Forelimb muscle (tissue), 1 donor: ENCODE results near the gene PTF1A. TPM values are rescaled to one million over a fixed set of nuclear protein-coding genes. Genes with fewer than 3 reads are reported as not detected.

Experiments
- DNase-seq: peaks from one replicate; pipeline ENCODE4 v3.0.0-alpha.2; 2013; ENCODE audit warnings: low read depth
- polyA plus RNA-seq: library from polyadenylated mRNA; unstranded; fragments of 120-200 nt; gene quantifications from one replicate; pipeline ENCODE4 v1.2.1, GENCODE V29; 2013; ENCODE audit not compliant: insufficient read length

Gene PTF1A
- polyA plus RNA-seq, 1 donor = not detected

- no peak for DNase-seq
Measured at GRCh38 chr10:23187155-23187554, 5.0 kb upstream of the PTF1A start.

GRCh38 chr10:23189024-23189423, 3.1 kb upstream of the PTF1A start:
- no peak for DNase-seq

- no peak for DNase-seq
Measured at GRCh38 chr10:23190872-23191763, 994 bp upstream of the PTF1A start.

- no peak for DNase-seq
Measured at GRCh38 chr10:23192712-23193434, 761 bp downstream of the PTF1A start.

- no peak for DNase-seq
Measured at GRCh38 chr10:23193435-23194074, 1.4 kb downstream of the PTF1A start.

GRCh38 chr10:23194471-23194965, 2.4 kb downstream of the PTF1A start:
- no peak for DNase-seq

- no peak for DNase-seq
Measured at GRCh38 chr10:23194966-23195845, 3.1 kb downstream of the PTF1A start.

- no peak for DNase-seq
Measured at GRCh38 chr10:23195846-23196600, 3.9 kb downstream of the PTF1A start.

GRCh38 chr10:23196915-23197314, 4.8 kb downstream of the PTF1A start:
- no peak for DNase-seq

- DNase-seq = no peak
Measured at GRCh38 chr10:23197416-23197861, 5.3 kb downstream of the PTF1A start.

GRCh38 chr10:23198610-23198939, 6.5 kb downstream of the PTF1A start:
- no peak for DNase-seq

GRCh38 chr10:23198940-23199767, 7.0 kb downstream of the PTF1A start:
- DNase-seq = no peak

- DNase-seq = no peak
Measured at GRCh38 chr10:23199768-23200511, 7.8 kb downstream of the PTF1A start.

GRCh38 chr10:23200586-23200985, 8.5 kb downstream of the PTF1A start:
- DNase-seq = no peak

- no peak for DNase-seq
Measured at GRCh38 chr10:23200997-23201652, 9.0 kb downstream of the PTF1A start.

GRCh38 chr10:23201837-23202236, 9.7 kb downstream of the PTF1A start:
- DNase-seq = no peak

- DNase-seq = no peak
Measured at GRCh38 chr10:23202779-23203178, 10.7 kb downstream of the PTF1A start.
